HG03066 (cell line): ENCODE data around the gene ATP8B4.

Source experiments
- ATAC-seq: cut with Tn5 transposase; IDR thresholded peaks from one replicate; pipeline ENCODE4 v1.9.1; 2021; ENCODE audit warnings: low read depth; ENCODE audit not compliant: unreplicated experiment

The ATP8B4 gene

GRCh38 chr15:50024281-50024680 lies 94.8 kb downstream of the ATP8B4 start:
- no peak for ATAC-seq

GRCh38 chr15:50018491-50018890 lies 100.5 kb downstream of the ATP8B4 start:
- ATAC-seq: no peak

GRCh38 chr15:50017522-50017921 lies 101.5 kb downstream of the ATP8B4 start:
- ATAC-seq: no peak

- ATAC-seq: no peak
Observed at GRCh38 chr15:50016951-50017350, 102.1 kb downstream of the ATP8B4 start.

GRCh38 chr15:50012790-50013189 lies 106.2 kb downstream of the ATP8B4 start:
- no peak for ATAC-seq

GRCh38 chr15:50009634-50010033 lies 109.4 kb downstream of the ATP8B4 start:
- no peak for ATAC-seq

- ATAC-seq: peak; percentile 97
Observed at GRCh38 chr15:50003786-50004334, 115.2 kb downstream of the ATP8B4 start.

GRCh38 chr15:49991587-49991986 lies 127.4 kb downstream of the ATP8B4 start:
- ATAC-seq: no peak

GRCh38 chr15:49990835-49991545 lies 128.0 kb downstream of the ATP8B4 start:
- no peak for ATAC-seq

GRCh38 chr15:49989498-49989897 lies 129.5 kb downstream of the ATP8B4 start:
- no peak for ATAC-seq

- ATAC-seq: no peak
Observed at GRCh38 chr15:49988766-49989165, 130.3 kb downstream of the ATP8B4 start.

GRCh38 chr15:49987896-49988295 lies 131.1 kb downstream of the ATP8B4 start:
- no peak for ATAC-seq

- no peak for ATAC-seq
Observed at GRCh38 chr15:49987198-49987785, 131.7 kb downstream of the ATP8B4 start.

- no peak for ATAC-seq
Observed at GRCh38 chr15:49986326-49986725, 132.7 kb downstream of the ATP8B4 start.

- ATAC-seq: no peak
Observed at GRCh38 chr15:49985463-49985862, 133.6 kb downstream of the ATP8B4 start.

GRCh38 chr15:49984436-49984835 lies 134.6 kb downstream of the ATP8B4 start:
- no peak for ATAC-seq

GRCh38 chr15:49982584-49982983 lies 136.4 kb downstream of the ATP8B4 start:
- no peak for ATAC-seq

- ATAC-seq: no peak
Observed at GRCh38 chr15:49979705-49980382, 139.2 kb downstream of the ATP8B4 start.

GRCh38 chr15:49978121-49978520 lies 140.9 kb downstream of the ATP8B4 start:
- no peak for ATAC-seq

- ATAC-seq: no peak
Observed at GRCh38 chr15:49977306-49977705, 141.7 kb downstream of the ATP8B4 start.

GRCh38 chr15:49964551-49964950 lies 154.5 kb downstream of the ATP8B4 start:
- no peak for ATAC-seq

GRCh38 chr15:49964061-49964460 lies 155.0 kb downstream of the ATP8B4 start:
- ATAC-seq: no peak
